Mononuclear cell (primary cell): ENCODE data around the gene PRR23C. TPM values are rescaled to one million over a fixed set of nuclear protein-coding genes. Genes with fewer than 3 reads are reported as not detected.
"Not testable (repeated sequence)": the region's sequence is repeated elsewhere in the genome, so short reads cannot be mapped to it uniquely, and the experiment has no call there.

Experiments used
- H3K27me3 ChIP-seq: 2 replicates; pipeline ENCODE4 v1.6.0; 2011; ENCODE audit warnings: low read length, control low read depth; ENCODE audit not compliant: insufficient read depth
- H3K4me1 ChIP-seq: 2 replicates; pipeline ENCODE4 v1.5.1; 2011; ENCODE audit warnings: mild to moderate bottlenecking, low read length, control low read depth; ENCODE audit not compliant: insufficient read depth
- H3K4me3 ChIP-seq: 2 replicates; pipeline ENCODE4 v1.5.1; 2011; ENCODE audit warnings: mild to moderate bottlenecking, low read length, moderate library complexity
- H3K9me3 ChIP-seq: 2 replicates; pipeline ENCODE4 v1.5.1; 2011; ENCODE audit warnings: low read depth, mild to moderate bottlenecking, control low read depth, low read length
- total RNA-seq: library from RNA; depleted of rRNA; stranded (reverse); fragments of >200 nt; gene quantifications from one replicate; pipeline ENCODE4 v1.2.3, GENCODE V29; 2012

Gene PRR23C
- not detected for total RNA-seq

GRCh38 chr3:139044366-139045210, at the start of gene PRR23C:
Gene PRR23C (minus strand): TSS chr3:139044892. CDS start chr3:139044620, 272 bp downstream.
- Histone ChIP-seq H3K27me3 (no peaks in the 10 kb centered on the region), H3K4me3 (no peak within 1 kb of the TSS), H3K9me3 (no peaks in the 10 kb centered on the region), H3K4me1 (no peaks in the 10 kb centered on the region)

DNA sequence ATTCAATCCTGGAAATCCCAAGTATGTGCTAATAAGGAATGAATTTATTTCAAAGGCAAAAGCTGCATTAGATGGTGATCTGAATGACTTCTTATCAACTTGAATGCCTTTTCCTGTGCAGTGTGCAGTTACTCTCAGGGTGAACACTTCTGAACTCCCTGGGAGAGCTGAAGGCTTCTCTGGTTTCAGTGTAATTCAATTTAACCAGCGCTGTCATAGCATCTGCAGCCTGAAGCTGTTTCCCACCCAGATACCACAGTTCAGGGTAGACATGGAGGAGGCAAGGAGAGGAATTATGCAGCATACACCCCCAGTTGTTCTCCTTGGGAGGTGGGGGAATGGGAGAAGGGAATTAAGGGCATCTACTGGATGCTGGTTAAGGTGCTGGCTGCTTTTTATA, 49.1 kb upstream of the PRR23C start:
- H3K27me3 ChIP-seq: no peaks in the 10 kb centered on the region
- H3K9me3 ChIP-seq: no peaks in the 10 kb centered on the region
- H3K4me3 ChIP-seq: no peak overlapping the region
- no peaks in the 10 kb centered on the region for H3K4me1 ChIP-seq

GRCh38 chr3:139088462-139089324, 44.0 kb upstream of the PRR23C start:
- no peak overlapping the region for H3K4me3 ChIP-seq
- H3K27me3 ChIP-seq: peaks cover 2% of the 10 kb centered on the region
- H3K9me3 ChIP-seq: no peaks in the 10 kb centered on the region
- no peaks in the 10 kb centered on the region for H3K4me1 ChIP-seq

DNA sequence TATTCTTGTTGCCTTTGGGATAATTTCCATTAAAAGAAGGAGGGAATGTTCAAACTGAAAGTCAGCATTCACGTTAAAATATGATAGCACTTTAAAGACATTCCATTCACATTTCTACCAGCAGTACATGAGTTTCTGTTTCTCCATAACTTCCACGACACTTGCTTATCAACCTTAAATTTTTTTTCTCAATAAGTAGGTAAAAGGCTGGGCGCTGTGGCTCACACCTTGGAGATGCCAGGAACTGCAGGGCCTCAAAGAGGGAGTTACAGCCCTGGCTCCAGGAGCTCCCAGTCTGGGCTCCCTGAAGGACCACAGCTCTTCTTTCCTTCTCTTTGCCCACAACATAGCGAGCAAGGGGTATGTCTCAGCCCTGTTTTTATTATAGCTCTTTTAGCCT, 42.9 kb upstream of the PRR23C start:
- no peaks in the 10 kb centered on the region for H3K9me3 ChIP-seq
- no peak overlapping the region for H3K4me3 ChIP-seq
- peaks cover 2% of the 10 kb centered on the region for H3K27me3 ChIP-seq
- no peaks in the 10 kb centered on the region for H3K4me1 ChIP-seq

DNA sequence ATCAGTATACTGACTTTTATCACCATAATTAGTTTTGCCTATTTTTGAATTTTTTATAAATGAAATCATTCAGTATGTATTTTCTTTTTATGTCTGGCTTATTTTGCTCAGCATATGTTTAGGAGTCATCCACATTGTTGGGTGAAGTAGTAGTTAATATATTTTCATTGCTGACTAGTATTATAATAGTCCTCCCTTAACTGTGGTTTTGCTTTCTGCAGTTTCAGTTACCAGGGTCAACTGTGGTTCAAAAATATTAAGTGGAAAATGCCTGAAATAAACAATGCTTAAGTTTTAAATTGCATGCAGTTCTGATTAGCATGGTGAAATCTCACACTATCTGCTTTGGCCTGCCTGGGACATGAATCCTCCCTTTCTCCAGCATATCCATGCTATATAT, 39.5 kb upstream of the PRR23C start:
- H3K9me3 ChIP-seq: no peaks in the 10 kb centered on the region
- no peaks in the 10 kb centered on the region for H3K4me1 ChIP-seq
- H3K27me3 ChIP-seq: peaks cover 2% of the 10 kb centered on the region
- no peak overlapping the region for H3K4me3 ChIP-seq

GRCh38 chr3:139074565-139075115, 29.9 kb upstream of the PRR23C start:
- Histone ChIP-seq H3K27me3 (peaks cover 2% of the 10 kb centered on the region), H3K9me3 (no peaks in the 10 kb centered on the region), H3K4me1 (no peaks in the 10 kb centered on the region), H3K4me3 (no peak overlapping the region)

- no peaks in the 10 kb centered on the region for H3K4me1 ChIP-seq
- H3K4me3 ChIP-seq: no peak overlapping the region
- H3K9me3 ChIP-seq: no peaks in the 10 kb centered on the region
- H3K27me3 ChIP-seq: no peaks in the 10 kb centered on the region
These were observed 18.2 kb upstream of the PRR23C start for GRCh38 chr3:139062918-139063317.

GRCh38 chr3:139052802-139053600, 8.3 kb upstream of the PRR23C start:
- no peaks in the 10 kb centered on the region for H3K4me1 ChIP-seq
- no peak overlapping the region for H3K4me3 ChIP-seq
- peaks cover 18% of the 10 kb centered on the region for H3K9me3 ChIP-seq
- H3K27me3 ChIP-seq: no peaks in the 10 kb centered on the region

- Histone ChIP-seq H3K9me3 (no peaks in the 10 kb centered on the region), H3K4me1 (no peaks in the 10 kb centered on the region), H3K27me3 (no peaks in the 10 kb centered on the region)
These were observed 932 bp downstream of the PRR23C start for GRCh38 chr3:139043554-139044365.

GRCh38 chr3:139037478-139037877, 7.2 kb downstream of the PRR23C start:
- Histone ChIP-seq H3K4me3 (no peak overlapping the region), H3K9me3 (peaks cover under 1% of the 10 kb centered on the region), H3K4me1 (no peaks in the 10 kb centered on the region), H3K27me3 (no peaks in the 10 kb centered on the region)

More at GRCh38 chr3:139043554-139044365, 932 bp downstream of the PRR23C start:
- no peak overlapping the region for H3K4me3 ChIP-seq

- Histone ChIP-seq H3K4me1 (no peaks in the 10 kb centered on the region), H3K27me3 (no peaks in the 10 kb centered on the region), H3K9me3 (peaks cover 12% of the 10 kb centered on the region), H3K4me3 (no peak overlapping the region)
These were observed 12.2 kb downstream of the PRR23C start for GRCh38 chr3:139032326-139033002.

DNA sequence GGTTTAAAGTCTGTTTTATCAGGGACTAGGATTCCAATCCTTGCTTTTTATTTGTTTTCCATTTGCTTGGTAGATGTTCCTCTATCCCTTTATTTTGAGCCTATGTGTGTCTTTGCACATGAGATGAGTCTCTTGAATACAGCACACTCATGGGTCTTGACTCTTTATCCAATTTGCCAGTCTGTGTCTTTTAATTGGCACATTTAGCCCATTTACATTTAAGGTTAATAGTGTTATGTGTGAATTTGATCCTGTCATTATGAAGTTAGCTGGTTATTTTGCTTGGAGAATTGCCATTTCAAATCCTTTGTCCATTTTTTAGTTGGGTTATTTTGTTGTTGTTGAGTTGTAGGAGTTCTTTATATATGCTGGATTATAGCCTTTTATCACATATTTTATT, 14.1 kb downstream of the PRR23C start:
- not testable (repeated sequence) for H3K27me3 ChIP-seq, H3K4me1 ChIP-seq, H3K4me3 ChIP-seq
- peaks cover 12% of the 10 kb centered on the region for H3K9me3 ChIP-seq

DNA sequence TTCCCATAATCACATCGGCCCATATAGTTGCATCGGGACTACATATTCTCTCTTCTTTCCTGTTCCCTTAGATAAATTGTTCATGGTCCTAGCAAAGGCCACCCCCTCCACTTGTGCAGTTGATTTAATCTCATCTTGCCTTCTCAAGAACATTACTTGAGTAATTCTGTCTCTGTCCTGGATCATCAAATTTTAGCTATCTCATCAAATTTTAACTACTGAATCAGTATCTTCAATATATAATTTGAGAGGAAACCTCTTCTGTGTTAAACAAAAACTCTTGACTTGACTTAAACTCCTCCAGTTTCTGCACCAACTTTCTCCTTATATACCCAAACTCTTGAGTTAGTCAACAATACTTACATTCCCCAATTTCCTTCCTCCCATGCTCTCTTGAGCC, 19.7 kb downstream of the PRR23C start:
- no peaks in the 10 kb centered on the region for H3K4me1 ChIP-seq
- no peaks in the 10 kb centered on the region for H3K9me3 ChIP-seq
- no peaks in the 10 kb centered on the region for H3K27me3 ChIP-seq
- no peak overlapping the region for H3K4me3 ChIP-seq
